ENCODE results near the gene ADAM33. TPM values are rescaled to one million over a fixed set of nuclear protein-coding genes. Genes with fewer than 3 reads are reported as not detected.

The ADAM33 gene
- total RNA-seq, 6 donors from 2014 or later: 2.3 to 26.2 (median 10.5) TPM

GRCh38 chr20:3655131-3655405, 26.7 kb downstream of the ADAM33 start:
- Histone ChIP-seq H3K36me3 (peaks cover 0 to 6% (median 0%) of the 10 kb centered on the region in 4 donors), H3K27me3 (peaks cover 0 to 3% (median 2%) of the 10 kb centered on the region in 4 donors), H3K4me1 (peaks cover 0 to 1% (median 0%) of the 10 kb centered on the region in 4 donors), H3K4me3 (no peak overlapping the region), H3K9me3 (no peaks in the 10 kb centered on the region), H3K27ac (no peak overlapping the region)
- TF ChIP-seq CTCF (IDR thresholded peaks at IDR 0.05) (no peak), POLR2A (IDR thresholded peaks at IDR 0.05) (no peak), POLR2AphosphoS5 (IDR thresholded peaks at IDR 0.05) (no peak), EP300 (IDR thresholded peaks at IDR 0.05) (no peak)
- ATAC-seq (ENCODE audit: low FRiP score in 2 of 2) (no peak), DNase-seq (no peak)
- 71 to 80% methylated on average over 4 of the region's 4 CpGs for WGBS, 2 donors

GRCh38 chr20:3654326-3655130, 27.3 kb downstream of the ADAM33 start:
- WGBS, 2 donors: 71 to 89% methylated on average over 10 to 16 of the region's 17 CpGs
- TF ChIP-seq POLR2AphosphoS5 (IDR thresholded peaks at IDR 0.05) (no peak), CTCF (IDR thresholded peaks at IDR 0.05) (no peak), POLR2A (IDR thresholded peaks at IDR 0.05) (no peak), EP300 (IDR thresholded peaks at IDR 0.05) (no peak)
- no peak for ATAC-seq (ENCODE audit: low FRiP score in 2 of 2)
- H3K27me3 ChIP-seq: no peaks in the 10 kb centered on the region
- no peak for DNase-seq
- H3K9me3 ChIP-seq: no peaks in the 10 kb centered on the region
- H3K4me3 ChIP-seq: no peak overlapping the region
- H3K4me1 ChIP-seq: no peaks in the 10 kb centered on the region
- peaks cover 0 to 6% (median 0%) of the 10 kb centered on the region in 4 donors for H3K36me3 ChIP-seq
- H3K27ac ChIP-seq: no peak overlapping the region

GRCh38 chr20:3653921-3654320, 27.9 kb downstream of the ADAM33 start:
- ATAC-seq (ENCODE audit: low FRiP score in 2 of 2) (no peak), DNase-seq (no peak)
- no peak overlapping the region for H3K4me3 ChIP-seq
- TF ChIP-seq POLR2AphosphoS5 (IDR thresholded peaks at IDR 0.05) (no peak), POLR2A (IDR thresholded peaks at IDR 0.05) (no peak), CTCF (IDR thresholded peaks at IDR 0.05) (no peak)
- no peaks in the 10 kb centered on the region for H3K27me3 ChIP-seq
- peaks cover 0 to 12% (median 0%) of the 10 kb centered on the region in 4 donors for H3K36me3 ChIP-seq
- 54 to 66% methylated on average over 2 of the region's 2 CpGs for WGBS, 2 donors
- H3K27ac ChIP-seq: no peak overlapping the region
- H3K4me1 ChIP-seq: no peaks in the 10 kb centered on the region
- no peaks in the 10 kb centered on the region for H3K9me3 ChIP-seq

GRCh38 chr20:3652676-3653596, 28.9 kb downstream of the ADAM33 start:
- no peak overlapping the region for H3K4me3 ChIP-seq
- H3K9me3 ChIP-seq: no peaks in the 10 kb centered on the region
- TF ChIP-seq EP300 (IDR thresholded peaks at IDR 0.05) (no peak), CTCF (IDR thresholded peaks at IDR 0.05) (no peak), POLR2A (IDR thresholded peaks at IDR 0.05) (no peak), POLR2AphosphoS5 (IDR thresholded peaks at IDR 0.05) (no peak)
- DNase-seq (no peak), ATAC-seq (ENCODE audit: low FRiP score in 2 of 2) (no peak)
- H3K36me3 ChIP-seq: peaks cover 0 to 22% (median 8%) of the 10 kb centered on the region in 4 donors
- 63 to 65% methylated on average over 9 to 10 of the region's 10 CpGs for WGBS, 2 donors
- H3K27me3 ChIP-seq: no peaks in the 10 kb centered on the region
- no peaks in the 10 kb centered on the region for H3K4me1 ChIP-seq
- H3K27ac ChIP-seq: no peak overlapping the region

Data from upper lobe of left lung (tissue), 6 donors.